DMS53 (cell line): ENCODE measurements around the gene EEFSEC.
"Not testable (repeated sequence)": the region's sequence is repeated elsewhere in the genome, so short reads cannot be mapped to it uniquely, and the experiment has no call there.

Experiments used
- DNase-seq: peaks from one replicate; lab custom pipeline; 2025; lab: John Stamatoyannopoulos, UW

The EEFSEC gene

GRCh38 chr3:128152419-128153155 is 694 bp upstream of the EEFSEC start:
- DNase-seq, result peak; percentile 89

- DNase-seq, result not testable (repeated sequence)
Measured at GRCh38 chr3:128154354-128154753, 1.1 kb downstream of the EEFSEC start.

GRCh38 chr3:128155616-128156360 is 2.5 kb downstream of the EEFSEC start:
- no peak for DNase-seq

- DNase-seq, result no peak
Measured at GRCh38 chr3:128160661-128161060, 7.4 kb downstream of the EEFSEC start.

- no peak for DNase-seq
Measured at GRCh38 chr3:128163432-128163831, 10.2 kb downstream of the EEFSEC start.

- DNase-seq, result no peak
Measured at GRCh38 chr3:128166971-128167453, 13.7 kb downstream of the EEFSEC start.

- no peak for DNase-seq
Measured at GRCh38 chr3:128167646-128167972, 14.3 kb downstream of the EEFSEC start.

GRCh38 chr3:128167973-128168674 is 14.8 kb downstream of the EEFSEC start:
- peak; percentile 5 for DNase-seq

GRCh38 chr3:128168836-128169235 is 15.6 kb downstream of the EEFSEC start:
- DNase-seq, result no peak

GRCh38 chr3:128170866-128171516 is 17.7 kb downstream of the EEFSEC start:
- DNase-seq, result peak; percentile 75

GRCh38 chr3:128173200-128173599 is 19.9 kb downstream of the EEFSEC start:
- no peak for DNase-seq

- DNase-seq, result no peak
Measured at GRCh38 chr3:128173849-128174248, 20.6 kb downstream of the EEFSEC start.

- DNase-seq, result no peak
Measured at GRCh38 chr3:128174675-128175590, 21.7 kb downstream of the EEFSEC start.

GRCh38 chr3:128175768-128176167 is 22.5 kb downstream of the EEFSEC start:
- no peak for DNase-seq

GRCh38 chr3:128176276-128176833 is 23.1 kb downstream of the EEFSEC start:
- no peak for DNase-seq

- DNase-seq, result no peak
Measured at GRCh38 chr3:128177865-128178264, 24.6 kb downstream of the EEFSEC start.

- no peak for DNase-seq
Measured at GRCh38 chr3:128178782-128179483, 25.7 kb downstream of the EEFSEC start.

- DNase-seq, result no peak
Measured at GRCh38 chr3:128179484-128179819, 26.2 kb downstream of the EEFSEC start.

GRCh38 chr3:128180436-128180835 is 27.2 kb downstream of the EEFSEC start:
- DNase-seq, result no peak

GRCh38 chr3:128180913-128181312 is 27.6 kb downstream of the EEFSEC start:
- DNase-seq, result no peak
